Neuronal stem cell (in vitro differentiated cells): Measurements from ENCODE around the gene AHCYL2.

ENCODE experiments used
- DNase-seq: peaks from one replicate; pipeline ENCODE4 v3.0.0-alpha.2; 2013; ENCODE audit warnings: low spot score
- H2AFZ ChIP-seq: one replicate; pipeline ENCODE4 v1.6.1; 2013; ENCODE audit warnings: mild to moderate bottlenecking, low read length, inconsistent platforms
- H2AK5ac ChIP-seq: 2 replicates; pipeline ENCODE4 v1.6.1; 2013; ENCODE audit warnings: low read depth, mild to moderate bottlenecking, inconsistent platforms, low read length, moderate library complexity, mixed read lengths
- H2BK120ac ChIP-seq: 2 replicates; pipeline ENCODE4 v1.6.1; 2013; ENCODE audit warnings: low read depth, mild to moderate bottlenecking, inconsistent platforms, low read length, moderate library complexity, mixed read lengths
- H2BK12ac ChIP-seq: one replicate; pipeline ENCODE4 v1.6.1; 2013; ENCODE audit warnings: low read length, inconsistent platforms
- H2BK15ac ChIP-seq: 2 replicates; pipeline ENCODE4 v1.6.1; 2013; ENCODE audit warnings: mild to moderate bottlenecking, low read length, inconsistent platforms, mixed read lengths
- H2BK5ac ChIP-seq: one replicate; pipeline ENCODE4 v1.6.1; 2013; ENCODE audit warnings: inconsistent platforms, mild to moderate bottlenecking, low read length, moderate library complexity
- H3K14ac ChIP-seq: one replicate; pipeline ENCODE4 v1.6.1; 2013; ENCODE audit warnings: low read length, inconsistent platforms
- H3K18ac ChIP-seq: 2 replicates; pipeline ENCODE4 v1.6.1; 2013; ENCODE audit warnings: low read length, inconsistent platforms
- H3K23ac ChIP-seq: 2 replicates; pipeline ENCODE4 v1.6.1; 2013; ENCODE audit warnings: low read depth, mild to moderate bottlenecking, mixed read lengths, low read length, inconsistent platforms; ENCODE audit not compliant: poor library complexity
- H3K27ac ChIP-seq: replicated peaks from 3 replicates; pipeline ENCODE4 v1.5.1; 2013; ENCODE audit warnings: low read length, inconsistent platforms
- H3K27me3 ChIP-seq, 3 experiments: 2 replicates each; pipeline ENCODE4 v1.6.1; 2013; ENCODE audit warnings: low read length in 3 of 3, mild to moderate bottlenecking in 2 of 3, inconsistent platforms in 1 of 3, low read depth in 1 of 3, mixed read lengths in 1 of 3, moderate library complexity in 1 of 3; ENCODE audit not compliant: control insufficient read depth in 3 of 3, insufficient read depth in 3 of 3
- H3K36me3 ChIP-seq, 2 donors: replicated peaks in 1 of 2; 2 replicates each; pipeline ENCODE4 v1.6.1; 2013; ENCODE audit warnings: low read length in 2 of 2; ENCODE audit not compliant: control insufficient read depth in 2 of 2, insufficient read depth in 2 of 2
- H3K4ac ChIP-seq: 2 replicates; pipeline ENCODE4 v1.6.1; 2013; ENCODE audit warnings: inconsistent platforms, mild to moderate bottlenecking, low read length, moderate library complexity
- H3K4me1 ChIP-seq, 2 donors: 1 replicate in 1 of 2; 2 replicates in 1 of 2; pipeline ENCODE4 v1.6.1; 2013; ENCODE audit warnings: low read length in 2 of 2, low read depth in 1 of 2; ENCODE audit not compliant: control insufficient read depth in 2 of 2, insufficient read depth in 1 of 2
- H3K4me2 ChIP-seq: one replicate; pipeline ENCODE4 v1.6.1; 2013; ENCODE audit warnings: mild to moderate bottlenecking, low read length, inconsistent platforms; ENCODE audit not compliant: insufficient read depth, poor library complexity, severe bottlenecking
- H3K4me3 ChIP-seq, 2 donors: 2 replicates each; pipeline ENCODE4 v1.5.1; 2013; ENCODE audit warnings: low read length in 2 of 2, mild to moderate bottlenecking in 2 of 2, inconsistent platforms in 1 of 2, moderate library complexity in 1 of 2
- H3K79me1 ChIP-seq: one replicate; pipeline ENCODE4 v1.6.1; 2013; ENCODE audit warnings: low read depth, mild to moderate bottlenecking, inconsistent platforms, low read length, moderate library complexity
- H3K9ac ChIP-seq: one replicate; pipeline ENCODE4 v1.6.1; 2013; ENCODE audit warnings: mild to moderate bottlenecking, low read depth, low read length, inconsistent platforms; ENCODE audit not compliant: poor library complexity
- H3K9me3 ChIP-seq, 2 donors: replicated peaks in 1 of 2; 2 replicates each; pipeline versions ENCODE3 to v1.6.1; 2013; ENCODE audit warnings: low read length in 2 of 2, mild to moderate bottlenecking in 2 of 2, inconsistent platforms in 1 of 2, low read depth in 1 of 2, mixed read lengths in 1 of 2, moderate library complexity in 1 of 2; ENCODE audit not compliant: control insufficient read depth in 2 of 2, insufficient read depth in 1 of 2
- H4K8ac ChIP-seq: one replicate; pipeline ENCODE4 v1.6.1; 2013; ENCODE audit warnings: low read depth, mild to moderate bottlenecking, inconsistent platforms, low read length, moderate library complexity
- H4K91ac ChIP-seq: one replicate; pipeline ENCODE4 v1.6.1; 2013; ENCODE audit warnings: low read length, low read depth, mild to moderate bottlenecking, inconsistent platforms; ENCODE audit not compliant: poor library complexity
- WGBS, 2 donors: extraction: QIAGEN DNeasy Blood & Tissue Kit; methylation state at CpG; one replicate each; pipeline ENCODE4 v1.1.7; 2013; ENCODE audit warnings: missing lambda C conversion rate in 2 of 2, mixed read lengths in 1 of 2; ENCODE audit not compliant: insufficient read length in 2 of 2, insufficient replicate concordance in 1 of 2; ENCODE audit errors: extremely low coverage in 2 of 2; 5-methylcytosine and 5-hydroxymethylcytosine counted together

Gene AHCYL2

DNA sequence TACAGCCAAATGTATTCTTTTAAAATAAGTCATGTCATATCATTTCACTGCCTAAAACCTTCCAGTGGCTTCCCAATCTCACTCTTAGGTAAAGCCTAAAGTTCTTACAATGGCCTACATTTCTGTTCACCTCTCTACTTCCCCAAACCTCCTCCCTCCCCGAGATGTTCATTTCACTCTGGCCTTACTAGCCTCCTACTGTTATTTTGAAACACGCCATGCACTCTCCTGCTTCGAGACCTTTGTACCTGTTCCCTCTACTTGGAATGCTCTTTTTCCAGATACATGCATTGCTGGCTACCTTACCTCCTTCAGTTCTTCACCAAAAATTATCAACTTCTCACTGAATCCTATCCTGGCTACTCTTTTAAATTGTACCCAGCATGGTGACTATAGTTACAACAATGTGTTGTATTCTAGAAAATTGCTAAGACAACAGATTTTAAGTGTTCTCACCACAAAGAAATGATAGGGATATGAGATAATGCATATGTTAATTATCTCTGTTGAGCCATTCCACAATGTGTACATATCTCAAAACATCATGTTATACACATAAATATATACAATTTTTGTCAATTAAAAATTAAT is 158.8 kb downstream of the AHCYL2 start:
- Histone ChIP-seq H4K91ac (no peak overlapping the region), H3K4ac (no peak overlapping the region), H2AK5ac (no peak overlapping the region), H3K27ac (no peak overlapping the region), H3K27me3 (no peaks in the 10 kb centered on the region), H3K9ac (no peak overlapping the region), H3K4me2 (no peak overlapping the region), H2AFZ (no peak overlapping the region), H3K4me3 (no peak overlapping the region), H2BK120ac (no peak overlapping the region), H3K23ac (no peak overlapping the region), H2BK12ac (no peak overlapping the region), H3K4me1 (peaks cover 0 to 4% of the 10 kb centered on the region in 2 donors), H3K18ac (no peak overlapping the region), H3K36me3 (peaks cover 4 to 71% of the 10 kb centered on the region in 2 donors), H4K8ac (no peak overlapping the region), H3K79me1 (no peaks in the 10 kb centered on the region), H3K14ac (no peak overlapping the region), H3K9me3 (no peaks in the 10 kb centered on the region), H2BK15ac (no peak overlapping the region), H2BK5ac (no peak overlapping the region)
- WGBS, 2 donors, result no CpG with 5 or more reads among the region's 3 CpGs
- DNase-seq, result no peak

DNA sequence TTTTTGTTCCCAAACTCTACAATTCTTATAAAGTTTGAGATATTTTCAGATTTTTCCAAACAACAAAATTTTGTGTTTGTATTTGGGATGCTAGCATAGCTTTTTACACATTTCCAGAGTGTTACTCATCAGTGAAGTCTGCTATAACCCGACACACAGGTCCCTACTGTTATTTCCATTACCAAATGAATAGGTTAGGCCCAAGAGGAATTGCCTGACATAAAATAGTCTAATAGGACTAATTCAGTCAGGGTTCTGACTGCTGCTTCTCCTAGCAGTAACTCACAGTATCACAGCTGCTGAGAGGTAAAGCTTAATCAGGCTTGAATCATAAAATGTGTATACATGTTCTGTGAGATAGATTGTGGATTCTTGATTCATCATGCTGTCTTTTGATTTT is 160.3 kb downstream of the AHCYL2 start:
- Histone ChIP-seq H3K79me1 (no peaks in the 10 kb centered on the region), H2AFZ (no peak overlapping the region), H2BK120ac (no peak overlapping the region), H3K4me2 (no peak overlapping the region), H4K8ac (no peak overlapping the region), H4K91ac (no peak overlapping the region), H3K4me3 (no peak overlapping the region), H3K9ac (no peak overlapping the region), H3K4me1 (peaks cover 0 to 7% of the 10 kb centered on the region in 2 donors), H2BK5ac (no peak overlapping the region), H3K27ac (no peak overlapping the region), H3K36me3 (peaks cover 2 to 77% of the 10 kb centered on the region in 2 donors), H2AK5ac (no peak overlapping the region), H3K9me3 (no peaks in the 10 kb centered on the region), H3K14ac (no peak overlapping the region), H2BK15ac (no peak overlapping the region), H2BK12ac (no peak overlapping the region), H3K4ac (no peak overlapping the region), H3K23ac (no peak overlapping the region), H3K18ac (no peak overlapping the region), H3K27me3 (no peaks in the 10 kb centered on the region)
- DNase-seq, result no peak
- no CpG with 5 or more reads among the region's 1 CpG for WGBS, 2 donors

DNA sequence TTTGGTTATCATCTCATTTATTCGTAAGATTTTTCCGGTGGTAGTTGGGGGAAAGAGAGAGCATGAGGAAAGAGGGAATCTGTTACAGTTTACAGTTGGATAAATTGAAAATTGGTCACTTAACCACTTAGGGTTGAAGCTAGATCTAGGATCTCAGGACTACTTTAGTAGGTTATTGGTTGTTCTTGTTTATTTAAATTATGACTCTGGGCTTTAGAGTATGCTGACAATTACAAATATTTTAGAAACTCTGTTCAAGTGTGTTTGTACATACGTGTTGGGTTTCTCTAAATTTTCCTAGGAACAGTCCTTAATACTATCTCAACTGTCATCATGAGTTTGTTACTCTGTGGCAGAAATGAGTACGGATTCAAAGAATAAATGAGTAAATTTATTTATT is 160.8 kb downstream of the AHCYL2 start:
- Histone ChIP-seq H2AFZ (no peak overlapping the region), H3K23ac (no peak overlapping the region), H3K14ac (no peak overlapping the region), H3K4ac (no peak overlapping the region), H3K4me2 (no peak overlapping the region), H4K91ac (no peak overlapping the region), H3K36me3 (peaks cover 3 to 77% of the 10 kb centered on the region in 2 donors), H3K27ac (no peak overlapping the region), H3K9me3 (no peaks in the 10 kb centered on the region), H3K4me1 (peaks cover 0 to 7% of the 10 kb centered on the region in 2 donors), H4K8ac (no peak overlapping the region), H2BK12ac (no peak overlapping the region), H2BK5ac (no peak overlapping the region), H3K18ac (no peak overlapping the region), H3K9ac (no peak overlapping the region), H2BK120ac (no peak overlapping the region), H2AK5ac (no peak overlapping the region), H3K4me3 (no peak overlapping the region), H3K79me1 (no peaks in the 10 kb centered on the region), H2BK15ac (no peak overlapping the region), H3K27me3 (no peaks in the 10 kb centered on the region)
- no CpG with 5 or more reads among the region's 4 CpGs for WGBS, 2 donors
- no peak for DNase-seq

DNA sequence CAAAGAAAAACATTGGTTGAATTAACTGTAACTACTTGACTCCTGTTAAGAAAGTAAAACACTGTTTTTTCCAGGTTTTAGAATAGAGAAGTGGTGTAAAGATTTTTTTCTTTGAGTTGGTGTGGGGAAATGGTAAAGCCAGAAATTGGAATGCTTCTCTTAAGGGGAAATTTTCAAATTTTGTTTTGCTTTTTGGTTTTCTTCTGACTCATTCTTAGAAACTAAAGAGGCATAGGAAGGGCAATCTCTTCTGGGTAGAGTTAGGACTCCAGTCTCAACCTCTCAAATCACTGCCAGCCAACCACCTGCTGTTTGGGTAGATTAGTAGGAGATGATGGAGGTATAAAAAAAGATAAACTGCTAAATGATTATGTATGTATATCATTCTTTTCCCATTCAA is 161.7 kb downstream of the AHCYL2 start:
- H2BK5ac ChIP-seq, result no peak overlapping the region
- H3K36me3 ChIP-seq, result peaks cover 3 to 77% of the 10 kb centered on the region in 2 donors
- no peaks in the 10 kb centered on the region for H3K27me3 ChIP-seq
- peaks cover 0 to 7% of the 10 kb centered on the region in 2 donors for H3K4me1 ChIP-seq
- H3K4me2 ChIP-seq, result no peak overlapping the region
- H2AFZ ChIP-seq, result no peak overlapping the region
- H3K9me3 ChIP-seq, result no peaks in the 10 kb centered on the region
- no peak overlapping the region for H4K8ac ChIP-seq
- H3K23ac ChIP-seq, result no peak overlapping the region
- no peaks in the 10 kb centered on the region for H3K79me1 ChIP-seq
- H3K27ac ChIP-seq, result no peak overlapping the region
- no peak for DNase-seq
- H3K4ac ChIP-seq, result no peak overlapping the region
- no peak overlapping the region for H3K14ac ChIP-seq
- H2BK15ac ChIP-seq, result no peak overlapping the region
- H2BK120ac ChIP-seq, result no peak overlapping the region
- H2AK5ac ChIP-seq, result no peak overlapping the region
- no peak overlapping the region for H3K9ac ChIP-seq
- no peak overlapping the region for H4K91ac ChIP-seq
- no peak overlapping the region for H3K4me3 ChIP-seq
- H3K18ac ChIP-seq, result no peak overlapping the region
- H2BK12ac ChIP-seq, result no peak overlapping the region
